ENCODE measurements around the gene SPSB4. TPM values are rescaled to one million over a fixed set of nuclear protein-coding genes. Genes with fewer than 3 reads are reported as not detected.

SPSB4 gene
- total RNA-seq, 1 donor from 2014 or later: 1.2 TPM

DNA sequence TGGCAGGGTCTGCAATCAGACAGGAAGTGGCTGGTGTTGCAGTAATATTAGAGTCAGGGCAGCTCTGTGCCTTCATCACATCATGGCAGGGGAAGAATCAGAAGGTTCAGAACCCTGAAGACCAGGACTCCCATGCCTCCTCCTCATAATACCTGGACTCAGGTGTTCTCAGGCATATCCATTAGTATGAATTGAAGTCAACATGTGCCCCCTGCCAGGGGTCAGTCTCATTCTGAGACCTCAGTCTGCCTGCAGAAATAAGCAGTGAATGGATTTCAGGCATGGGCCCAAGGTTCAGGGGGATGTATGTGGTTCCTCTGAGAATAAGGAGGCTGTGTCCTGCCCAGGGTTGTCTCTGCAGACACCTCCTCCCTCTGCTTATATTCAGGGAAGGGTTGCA, 74.2 kb downstream of the SPSB4 start:
- DNase-seq (no peak), ATAC-seq (no peak)
- TF ChIP-seq, protein P1, sequence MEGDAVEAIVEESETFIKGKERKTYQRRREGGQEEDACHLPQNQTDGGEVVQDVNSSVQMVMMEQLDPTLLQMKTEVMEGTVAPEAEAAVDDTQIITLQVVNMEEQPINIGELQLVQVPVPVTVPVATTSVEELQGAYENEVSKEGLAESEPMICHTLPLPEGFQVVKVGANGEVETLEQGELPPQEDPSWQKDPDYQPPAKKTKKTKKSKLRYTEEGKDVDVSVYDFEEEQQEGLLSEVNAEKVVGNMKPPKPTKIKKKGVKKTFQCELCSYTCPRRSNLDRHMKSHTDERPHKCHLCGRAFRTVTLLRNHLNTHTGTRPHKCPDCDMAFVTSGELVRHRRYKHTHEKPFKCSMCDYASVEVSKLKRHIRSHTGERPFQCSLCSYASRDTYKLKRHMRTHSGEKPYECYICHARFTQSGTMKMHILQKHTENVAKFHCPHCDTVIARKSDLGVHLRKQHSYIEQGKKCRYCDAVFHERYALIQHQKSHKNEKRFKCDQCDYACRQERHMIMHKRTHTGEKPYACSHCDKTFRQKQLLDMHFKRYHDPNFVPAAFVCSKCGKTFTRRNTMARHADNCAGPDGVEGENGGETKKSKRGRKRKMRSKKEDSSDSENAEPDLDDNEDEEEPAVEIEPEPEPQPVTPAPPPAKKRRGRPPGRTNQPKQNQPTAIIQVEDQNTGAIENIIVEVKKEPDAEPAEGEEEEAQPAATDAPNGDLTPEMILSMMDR (IDR thresholded peaks at IDR 0.05): no peak
- Histone ChIP-seq H3K4me3 (no peak overlapping the region), H3K4me1 (no peaks in the 10 kb centered on the region), H3K27me3 (peaks cover 3% of the 10 kb centered on the region), H3K27ac (no peak overlapping the region), H3K36me3 (no peaks in the 10 kb centered on the region), H3K9me3 (no peaks in the 10 kb centered on the region)
- intact Hi-C loops (cut with DNase I): no loop called here

DNA sequence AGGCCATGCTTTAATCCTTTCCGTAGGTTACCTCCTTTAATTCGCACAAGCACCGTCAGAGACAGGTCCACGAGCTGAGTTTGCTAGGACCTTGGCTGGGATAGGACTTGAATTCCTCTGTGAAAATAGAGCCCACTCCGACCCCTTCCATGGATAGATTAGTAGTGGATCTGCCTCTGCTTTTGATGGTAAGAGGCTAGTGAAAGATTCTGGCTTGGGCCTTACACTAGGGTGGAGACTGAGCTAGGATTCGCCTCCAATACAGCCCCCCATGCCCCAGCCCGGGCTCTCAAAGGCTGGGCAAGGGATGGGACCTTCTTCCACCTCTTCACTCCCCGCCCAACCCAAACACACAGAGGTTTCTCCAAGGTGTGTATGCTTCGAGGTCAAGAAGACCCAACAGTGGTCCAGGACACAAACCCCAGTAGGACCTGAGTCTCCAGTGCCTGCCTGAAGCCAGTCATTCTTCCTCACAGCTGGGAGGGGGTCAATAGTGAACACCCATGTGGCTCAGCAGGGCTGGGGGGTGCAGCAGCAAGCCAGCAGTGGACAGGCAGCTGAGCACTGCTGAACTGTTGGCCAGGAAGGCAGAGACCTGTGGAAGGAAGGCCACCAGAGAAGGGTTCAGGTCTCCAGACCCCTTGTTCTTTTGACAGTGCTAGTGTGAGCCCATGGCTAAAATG, 75.7 kb downstream of the SPSB4 start:
- Histone ChIP-seq H3K4me1 (no peaks in the 10 kb centered on the region), H3K27ac (no peak overlapping the region), H3K4me3 (no peak overlapping the region), H3K27me3 (peaks cover 3% of the 10 kb centered on the region), H3K9me3 (no peaks in the 10 kb centered on the region), H3K36me3 (no peaks in the 10 kb centered on the region)
- intact Hi-C loops (cut with DNase I): no loop called here
- DNase-seq: no peak
- TF ChIP-seq, protein P1 (IDR thresholded peaks at IDR 0.05): no peak
- no peak for ATAC-seq

DNA sequence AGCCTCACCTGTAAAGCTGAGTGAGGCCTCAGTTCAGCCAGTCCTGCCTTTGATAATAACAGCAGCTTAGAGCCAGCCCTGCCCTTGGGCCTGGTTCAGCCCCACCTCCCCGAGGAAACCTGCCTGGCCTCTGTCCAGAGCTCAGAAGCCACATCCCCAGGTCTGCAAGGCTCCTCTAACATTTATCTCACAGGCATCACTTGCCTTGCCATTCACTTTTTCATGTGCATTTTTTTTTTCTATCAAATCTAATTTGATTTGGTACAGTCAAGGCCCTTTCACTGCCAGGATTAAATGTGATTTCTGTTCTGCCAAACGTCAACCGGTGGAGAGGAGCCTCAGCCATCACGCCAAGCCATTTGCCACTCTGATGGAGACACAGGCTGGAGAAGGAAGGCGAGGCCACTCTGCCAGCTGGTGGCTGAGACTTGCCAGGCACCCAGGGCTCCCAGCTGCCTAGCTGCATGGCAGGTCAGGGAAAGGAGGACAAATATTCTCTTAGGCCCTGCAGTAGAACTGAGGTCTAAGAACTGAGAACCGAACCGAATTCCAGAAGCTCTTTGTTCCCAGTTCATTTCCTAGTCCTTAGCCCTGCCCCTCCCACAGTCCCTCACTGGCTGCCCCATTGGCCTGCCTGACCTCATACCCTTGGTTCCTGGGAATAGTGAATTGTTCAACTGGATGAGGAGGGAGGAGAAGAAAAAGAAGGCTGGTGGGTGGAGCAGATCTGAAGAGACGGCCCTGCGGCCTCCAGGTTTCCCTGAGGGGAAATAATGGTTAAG, 76.4 kb downstream of the SPSB4 start:
- TF ChIP-seq, protein P1 (IDR thresholded peaks at IDR 0.05): no peak
- Histone ChIP-seq H3K36me3 (no peaks in the 10 kb centered on the region), H3K4me1 (no peaks in the 10 kb centered on the region), H3K27ac (no peak overlapping the region), H3K9me3 (no peaks in the 10 kb centered on the region), H3K27me3 (peaks cover 3% of the 10 kb centered on the region), H3K4me3 (no peak overlapping the region)
- DNase-seq (no peak), ATAC-seq (no peak)
- intact Hi-C loops (cut with DNase I): no loop called here

DNA sequence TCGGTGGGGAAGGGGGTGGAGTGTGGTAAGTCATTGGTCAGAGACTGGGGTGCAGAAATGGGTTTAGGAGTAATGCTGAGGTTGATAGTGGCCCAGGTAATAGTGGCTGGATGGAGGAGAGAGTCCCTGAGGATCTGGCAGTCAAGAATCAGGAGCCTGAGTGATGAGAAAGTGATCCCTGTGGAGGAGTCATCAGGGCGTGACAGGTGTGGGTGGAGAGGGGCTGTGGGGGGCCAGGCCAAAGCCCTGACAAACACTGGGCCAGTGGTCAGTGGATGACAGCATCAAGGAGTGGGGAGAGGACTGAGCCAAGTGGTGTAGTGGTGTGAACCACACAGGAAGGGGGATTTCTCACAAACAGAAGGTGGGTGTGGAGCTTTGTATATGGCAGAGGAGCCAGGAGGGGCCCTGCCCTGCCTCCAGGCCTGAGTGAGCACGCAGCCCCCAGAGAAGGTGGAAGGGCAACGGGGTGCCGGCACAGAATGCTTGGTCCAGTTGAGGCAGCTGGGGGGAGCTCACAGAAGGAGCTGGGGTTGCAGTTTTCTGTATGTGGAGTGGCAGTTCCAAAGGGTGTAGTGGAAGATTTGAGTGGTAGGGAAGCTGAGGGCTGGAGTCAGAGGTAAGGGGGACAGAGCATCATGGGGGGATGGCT, 77.1 kb downstream of the SPSB4 start:
- TF ChIP-seq, protein P1 (IDR thresholded peaks at IDR 0.05): no peak

DNA sequence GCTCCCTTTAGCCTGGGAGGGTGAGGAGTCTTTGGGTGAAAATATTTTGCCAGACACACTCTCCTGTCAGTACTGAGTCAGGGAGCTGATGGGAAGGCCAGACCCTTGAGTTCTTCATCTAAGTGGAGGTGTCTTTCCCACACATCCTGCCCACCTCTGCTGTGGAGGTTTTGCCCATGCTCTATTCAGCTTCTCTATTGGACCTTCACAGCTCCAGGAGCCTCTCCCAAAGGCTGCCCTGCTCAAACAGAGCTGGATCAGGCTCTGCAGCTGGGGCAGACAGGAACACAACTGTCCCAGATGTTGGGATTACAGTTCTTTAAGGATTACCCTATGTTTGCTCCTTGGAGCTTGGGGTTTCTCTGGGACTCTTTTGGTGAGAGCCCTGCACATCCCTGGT, 77.9 kb downstream of the SPSB4 start:
- ATAC-seq (no peak), DNase-seq (no peak)
- Histone ChIP-seq H3K4me1 (no peaks in the 10 kb centered on the region), H3K27ac (no peak overlapping the region), H3K4me3 (no peak overlapping the region), H3K27me3 (peaks cover 3% of the 10 kb centered on the region), H3K36me3 (no peaks in the 10 kb centered on the region), H3K9me3 (no peaks in the 10 kb centered on the region)
- TF ChIP-seq, protein P1 (IDR thresholded peaks at IDR 0.05): no peak
- intact Hi-C loops (cut with DNase I): no loop called here

More for the DNA sequence above, 77.1 kb downstream of the SPSB4 start:
- ATAC-seq: no peak
- Histone ChIP-seq H3K27ac (no peak overlapping the region), H3K4me3 (no peak overlapping the region), H3K4me1 (no peaks in the 10 kb centered on the region), H3K27me3 (peaks cover 3% of the 10 kb centered on the region), H3K36me3 (no peaks in the 10 kb centered on the region), H3K9me3 (no peaks in the 10 kb centered on the region)
- DNase-seq: no peak
- intact Hi-C loops (cut with DNase I): no loop called here
